GM23338 (cell line): ENCODE measurements around the gene TENM3.

Experiments used
- CTCF ChIP-seq, 2 experiments: fragments of 200-600 bp in 1 of 2; sonication (generic) in 1 of 2; conservative IDR thresholded peaks; 2 replicates each; pipeline versions ENCODE4 v1.5.1 to v1.6.1; 2016 to 2017; ENCODE audit warnings: antibody characterized with exemption in 2 of 2, low read depth in 2 of 2, mild to moderate bottlenecking in 2 of 2, moderate library complexity in 1 of 2
- EZH2 ChIP-seq: fragments of 200-600 bp; sonication (generic); IDR thresholded peaks from one replicate; pipeline ENCODE4 v1.8.0; 2017; ENCODE audit warnings: antibody characterized with exemption, mild to moderate bottlenecking, low read depth; ENCODE audit not compliant: unreplicated experiment
- JUNB ChIP-seq: IDR thresholded peaks from one replicate; pipeline ENCODE4 v1.6.1; 2016; ENCODE audit warnings: antibody characterized with exemption; ENCODE audit not compliant: unreplicated experiment
- POLR2AphosphoS5 ChIP-seq: IDR thresholded peaks from 2 replicates; pipeline ENCODE4 v1.6.1; 2016; ENCODE audit warnings: antibody characterized with exemption, low read depth

GRCh38 chr4:182502064-182502463 is 258.9 kb downstream of the TENM3 start:
- TF ChIP-seq POLR2AphosphoS5 = no peak
- TF ChIP-seq CTCF (conservative IDR thresholded peaks at IDR 0.05; ENCODE audit: low read depth in 2 of 2) = no peak
- TF ChIP-seq EZH2 = no peak
- no peak for TF ChIP-seq JUNB
